Measurements from ENCODE around the gene MKI67. TPM values are rescaled to one million over a fixed set of nuclear protein-coding genes. Genes with fewer than 3 reads are reported as not detected.

MKI67 gene
- total RNA-seq, 1 donor from 2014 or later: 25.0 TPM

- no peak for DNase-seq (ENCODE audit: extremely low read depth, low read depth, low spot score)
These were observed 58.4 kb downstream of the MKI67 start for GRCh38 chr10:128067691-128068397.

- DNase-seq (ENCODE audit: extremely low read depth, low read depth, low spot score): no peak
These were observed 59.3 kb downstream of the MKI67 start for GRCh38 chr10:128066870-128067382.

GRCh38 chr10:128065881-128066534, 60.2 kb downstream of the MKI67 start:
- DNase-seq (ENCODE audit: extremely low read depth, low read depth, low spot score): no peak

- DNase-seq (ENCODE audit: extremely low read depth, low read depth, low spot score): no peak
These were observed 61.1 kb downstream of the MKI67 start for GRCh38 chr10:128064970-128065580.

- no peak for DNase-seq (ENCODE audit: extremely low read depth, low read depth, low spot score)
These were observed 61.9 kb downstream of the MKI67 start for GRCh38 chr10:128064108-128064969.

GRCh38 chr10:128063736-128064107, 62.5 kb downstream of the MKI67 start:
- DNase-seq (ENCODE audit: extremely low read depth, low read depth, low spot score): no peak

GRCh38 chr10:128062881-128063563, 63.2 kb downstream of the MKI67 start:
- DNase-seq (ENCODE audit: extremely low read depth, low read depth, low spot score): no peak

- DNase-seq (ENCODE audit: extremely low read depth, low read depth, low spot score): no peak
These were observed 63.8 kb downstream of the MKI67 start for GRCh38 chr10:128062331-128062880.

- DNase-seq (ENCODE audit: extremely low read depth, low read depth, low spot score): no peak
These were observed 64.6 kb downstream of the MKI67 start for GRCh38 chr10:128061306-128062300.

- no peak for DNase-seq (ENCODE audit: extremely low read depth, low read depth, low spot score)
These were observed 65.6 kb downstream of the MKI67 start for GRCh38 chr10:128060341-128061250.

- no peak for DNase-seq (ENCODE audit: extremely low read depth, low read depth, low spot score)
These were observed 66.3 kb downstream of the MKI67 start for GRCh38 chr10:128059982-128060293.

GRCh38 chr10:128059266-128059981, 66.8 kb downstream of the MKI67 start:
- no peak for DNase-seq (ENCODE audit: extremely low read depth, low read depth, low spot score)

GRCh38 chr10:128058750-128059134, 67.5 kb downstream of the MKI67 start:
- DNase-seq (ENCODE audit: extremely low read depth, low read depth, low spot score): no peak

- no peak for DNase-seq (ENCODE audit: extremely low read depth, low read depth, low spot score)
These were observed 68.0 kb downstream of the MKI67 start for GRCh38 chr10:128058106-128058749.

GRCh38 chr10:128056303-128057050, 69.7 kb downstream of the MKI67 start:
- DNase-seq (ENCODE audit: extremely low read depth, low read depth, low spot score): no peak

Measured in glomerular endothelial cell (primary cell).